Measurements from ENCODE around the gene ALDH2.

DNA sequence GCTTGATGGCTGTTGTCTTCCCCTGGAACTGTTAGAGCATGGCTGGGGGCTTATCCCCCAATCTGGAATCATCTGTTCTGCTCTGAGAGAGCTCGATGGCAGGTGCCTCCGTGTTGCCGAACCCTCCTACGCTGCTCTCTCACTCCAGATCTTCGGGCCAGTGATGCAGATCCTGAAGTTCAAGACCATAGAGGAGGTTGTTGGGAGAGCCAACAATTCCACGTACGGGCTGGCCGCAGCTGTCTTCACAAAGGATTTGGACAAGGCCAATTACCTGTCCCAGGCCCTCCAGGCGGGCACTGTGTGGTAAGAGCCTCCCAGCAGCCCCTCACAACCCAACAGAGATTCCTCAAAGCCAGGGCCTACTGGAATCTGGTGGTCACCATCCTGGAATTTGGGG is 33.0 kb downstream of the ALDH2 start:
- TF ChIP-seq CTCF (IDR thresholded peaks at IDR 0.05; ENCODE audit: low read length): no peak
- TF ChIP-seq EZH2 (IDR thresholded peaks at IDR 0.05; ENCODE audit: borderline replicate concordance, low read length): no peak
